Liver (tissue), 9 donors: ENCODE results near the gene POU3F2. TPM values are rescaled to one million over a fixed set of nuclear protein-coding genes. Genes with fewer than 3 reads are reported as not detected.

ENCODE experiments used
- DNase-seq: peaks from one replicate; pipeline ENCODE4 v3.0.0-alpha.2; 2017; ENCODE audit warnings: low spot score
- H3K27ac ChIP-seq, 2 donors: one replicate each; pipeline ENCODE4 v1.7.0; 2013; ENCODE audit warnings: inconsistent platforms in 2 of 2, low read length in 2 of 2, control low read depth in 1 of 2, low read depth in 1 of 2, mild to moderate bottlenecking in 1 of 2
- H3K27me3 ChIP-seq, 4 donors: one replicate each; pipeline versions ENCODE4 v1.6.1 to v1.7.0; 2013; ENCODE audit warnings: low read length in 3 of 4, inconsistent platforms in 1 of 4, mild to moderate bottlenecking in 1 of 4, moderate library complexity in 1 of 4; ENCODE audit not compliant: control insufficient read depth in 4 of 4, insufficient read depth in 4 of 4
- H3K36me3 ChIP-seq, 4 donors: one replicate each; pipeline versions ENCODE4 v1.6.1 to v1.7.0; 2013; ENCODE audit warnings: low read length in 3 of 4, mild to moderate bottlenecking in 3 of 4, low read depth in 1 of 4, moderate library complexity in 1 of 4; ENCODE audit not compliant: control insufficient read depth in 4 of 4, insufficient read depth in 3 of 4
- H3K4me1 ChIP-seq, 4 donors: one replicate each; pipeline versions ENCODE4 v1.6.1 to v1.7.0; 2013; ENCODE audit warnings: low read length in 3 of 4, mild to moderate bottlenecking in 3 of 4, moderate library complexity in 1 of 4; ENCODE audit not compliant: control insufficient read depth in 4 of 4, insufficient read depth in 4 of 4
- H3K4me3 ChIP-seq, 3 donors: one replicate each; pipeline versions ENCODE4 v1.6.1 to v1.7.0; 2013; ENCODE audit warnings: low read length in 3 of 3, control low read depth in 1 of 3, low read depth in 1 of 3, mild to moderate bottlenecking in 1 of 3
- H3K9ac ChIP-seq, 2 donors: one replicate each; pipeline ENCODE4 v1.7.0; 2013; ENCODE audit warnings: low read length in 2 of 2, mild to moderate bottlenecking in 2 of 2, moderate library complexity in 2 of 2, control low read depth in 1 of 2, low read depth in 1 of 2
- H3K9me3 ChIP-seq, 4 donors: one replicate each; pipeline versions ENCODE4 v1.6.1 to v1.7.0; 2013; ENCODE audit warnings: low read length in 3 of 4; ENCODE audit not compliant: control insufficient read depth in 4 of 4
- CTCF ChIP-seq: fragments of 150-350 bp; IDR thresholded peaks from 2 replicates; pipeline ENCODE4 v1.5.1; 2017; ENCODE audit warnings: improper control_type of control experiment, low read depth, low read length; ENCODE audit not compliant: missing input control
- EGR1 ChIP-seq, 2 donors: IDR thresholded peaks; 2 replicates each; pipeline ENCODE4 v1.6.1; 2016 to 2018; ENCODE audit warnings: antibody characterized with exemption in 2 of 2, low read depth in 2 of 2
- FOXA1 ChIP-seq: IDR thresholded peaks from 2 replicates; pipeline ENCODE4 v1.6.1; 2016; ENCODE audit warnings: antibody characterized with exemption
- GABPA ChIP-seq, 2 donors: IDR thresholded peaks in 1 of 2; conservative IDR thresholded peaks in 1 of 2; 2 replicates each; pipeline ENCODE4 v1.6.1; 2016; ENCODE audit warnings: antibody characterized with exemption in 2 of 2, mild to moderate bottlenecking in 1 of 2, moderate library complexity in 1 of 2
- HNF4A ChIP-seq, 2 donors: conservative IDR thresholded peaks; 2 replicates each; pipeline ENCODE4 v1.6.1; 2016; ENCODE audit warnings: antibody characterized with exemption in 2 of 2, mild to moderate bottlenecking in 2 of 2
- HNF4G ChIP-seq: IDR thresholded peaks from 2 replicates; pipeline ENCODE4 v1.6.1; 2016; ENCODE audit warnings: antibody characterized with exemption
- JUND ChIP-seq, 2 donors: IDR thresholded peaks; 2 replicates each; pipeline ENCODE4 v1.6.1; 2016; ENCODE audit warnings: antibody characterized with exemption in 2 of 2
- NR2F2 ChIP-seq: IDR thresholded peaks from 2 replicates; pipeline ENCODE4 v1.6.1; 2016; ENCODE audit warnings: antibody characterized with exemption
- REST ChIP-seq: IDR thresholded peaks from 2 replicates; pipeline ENCODE4 v1.6.1; 2016; ENCODE audit warnings: antibody characterized with exemption, mild to moderate bottlenecking
- RXRA ChIP-seq, 2 donors: IDR thresholded peaks; 2 replicates each; pipeline ENCODE4 v1.6.1; 2017 to 2018; ENCODE audit warnings: antibody characterized with exemption in 2 of 2, mild to moderate bottlenecking in 1 of 2
- TAF1 ChIP-seq: conservative IDR thresholded peaks from 2 replicates; pipeline ENCODE4 v1.6.1; 2016; ENCODE audit warnings: antibody characterized with exemption, mild to moderate bottlenecking
- WGBS: extraction: QIAGEN DNeasy Blood & Tissue Kit; methylation state at CpG from one replicate; pipeline ENCODE4 v1.1.7; 2013; 5-methylcytosine and 5-hydroxymethylcytosine counted together
- polyA plus RNA-seq, 2 donors: library from polyadenylated mRNA; stranded (reverse) in 1 of 2; unstranded in 1 of 2; fragments of 200-250 nt in 1 of 2; fragments of >200 nt in 1 of 2; fragmentation: Nextera tagmentation in 1 of 2; extraction: Ambion mirVana in 1 of 2; gene quantifications; one replicate each; pipeline versions ENCODE4 v1.2.1 to v1.2.3, GENCODE V29; 2013 to 2015
- total RNA-seq, 2 donors: library from RNA; depleted of rRNA; stranded (reverse); fragments of >200 nt; gene quantifications; one replicate each; pipeline ENCODE4 v1.2.3, GENCODE V29; 2014
- donor health status: healthy.
- donor health status: healthy.
- donor health status: healthy.
- donor health status: healthy.
- donor health status: healthy.

The POU3F2 gene
- total and polyA plus RNA-seq, 4 donors, result not detected

- H3K9ac ChIP-seq, result no peak overlapping the region
- H3K9me3 ChIP-seq, result peaks cover 0 to 2% (median 0%) of the 10 kb centered on the region in 4 donors
- H3K36me3 ChIP-seq, result no peaks in the 10 kb centered on the region
- H3K4me1 ChIP-seq, result peaks cover 27 to 43% (median 39%) of the 10 kb centered on the region in 4 donors
- peaks cover 0 to 47% (median 23%) of the 10 kb centered on the region in 4 donors for H3K27me3 ChIP-seq
- TF ChIP-seq RXRA (IDR thresholded peaks at IDR 0.05), result no peak
- 1% methylated on average over 42 of the region's 42 CpGs for WGBS
- peak overlapping the region; percentile 26 to 63 (median 62) for H3K4me3 ChIP-seq
- H3K27ac ChIP-seq, result no peak overlapping the region
- DNase-seq, result no peak
Measured at GRCh38 chr6:98833307-98834059, 891 bp upstream of the POU3F2 start.

DNA sequence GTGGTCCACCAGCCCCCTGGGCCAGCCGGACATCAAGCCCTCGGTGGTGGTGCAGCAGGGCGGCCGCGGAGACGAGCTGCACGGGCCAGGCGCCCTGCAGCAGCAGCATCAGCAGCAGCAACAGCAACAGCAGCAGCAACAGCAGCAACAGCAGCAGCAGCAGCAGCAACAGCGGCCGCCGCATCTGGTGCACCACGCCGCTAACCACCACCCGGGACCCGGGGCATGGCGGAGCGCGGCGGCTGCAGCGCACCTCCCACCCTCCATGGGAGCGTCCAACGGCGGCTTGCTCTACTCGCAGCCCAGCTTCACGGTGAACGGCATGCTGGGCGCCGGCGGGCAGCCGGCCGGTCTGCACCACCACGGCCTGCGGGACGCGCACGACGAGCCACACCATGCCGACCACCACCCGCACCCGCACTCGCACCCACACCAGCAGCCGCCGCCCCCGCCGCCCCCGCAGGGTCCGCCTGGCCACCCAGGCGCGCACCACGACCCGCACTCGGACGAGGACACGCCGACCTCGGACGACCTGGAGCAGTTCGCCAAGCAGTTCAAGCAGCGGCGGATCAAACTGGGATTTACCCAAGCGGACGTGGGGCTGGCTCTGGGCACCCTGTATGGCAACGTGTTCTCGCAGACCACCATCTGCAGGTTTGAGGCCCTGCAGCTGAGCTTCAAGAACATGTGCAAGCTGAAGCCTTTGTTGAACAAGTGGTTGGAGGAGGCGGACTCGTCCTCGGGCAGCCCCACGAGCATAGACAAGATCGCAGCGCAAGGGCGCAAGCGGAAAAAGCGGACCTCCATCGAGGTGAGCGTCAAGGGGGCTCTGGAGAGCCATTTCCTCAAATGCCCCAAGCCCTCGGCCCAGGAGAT, 1.0 kb downstream of the POU3F2 start:
- Histone ChIP-seq H3K9ac (no peak overlapping the region), H3K9me3 (peaks cover 0 to 2% (median 0%) of the 10 kb centered on the region in 4 donors), H3K27ac (no peak overlapping the region), H3K4me1 (peaks cover 27 to 43% (median 39%) of the 10 kb centered on the region in 4 donors), H3K4me3 (peak overlapping the region in 1 of 3 donors; percentile 63), H3K27me3 (peaks cover 0 to 44% (median 22%) of the 10 kb centered on the region in 4 donors), H3K36me3 (no peaks in the 10 kb centered on the region)
- WGBS, result 3% methylated on average over 76 of the region's 76 CpGs
- TF ChIP-seq GABPA (IDR thresholded peaks at IDR 0.05 in 1 of 2, conservative IDR thresholded peaks at IDR 0.05 in 1 of 2) (no peak), CTCF (no peak), JUND (IDR thresholded peaks at IDR 0.05) (no peak), NR2F2 (no peak), EGR1 (IDR thresholded peaks at IDR 0.05; ENCODE audit: low read depth in 2 of 2) (no peak), HNF4A (conservative IDR thresholded peaks at IDR 0.05) (no peak), TAF1 (no peak), FOXA1 (no peak), HNF4G (no peak), RXRA (IDR thresholded peaks at IDR 0.05) (no peak), REST (no peak)
- no peak for DNase-seq
